Glomerular visceral epithelial cell (primary cell): Measurements from ENCODE around the gene ETS1.
A peak's percentile ranks its signal among the peaks of the same experiment; 100 is the strongest.

Experiments used
- DNase-seq: peaks from one replicate; pipeline ENCODE4 v3.0.0-alpha.2; 2016; ENCODE audit errors: extremely low spot score

ETS1 gene

GRCh38 chr11:128434818-128435217, 152.5 kb downstream of the ETS1 start:
- DNase-seq: no peak

GRCh38 chr11:128434411-128434810, 152.9 kb downstream of the ETS1 start:
- no peak for DNase-seq

GRCh38 chr11:128432926-128433325, 154.4 kb downstream of the ETS1 start:
- no peak for DNase-seq

GRCh38 chr11:128431931-128432330, 155.4 kb downstream of the ETS1 start:
- DNase-seq: no peak

DNA sequence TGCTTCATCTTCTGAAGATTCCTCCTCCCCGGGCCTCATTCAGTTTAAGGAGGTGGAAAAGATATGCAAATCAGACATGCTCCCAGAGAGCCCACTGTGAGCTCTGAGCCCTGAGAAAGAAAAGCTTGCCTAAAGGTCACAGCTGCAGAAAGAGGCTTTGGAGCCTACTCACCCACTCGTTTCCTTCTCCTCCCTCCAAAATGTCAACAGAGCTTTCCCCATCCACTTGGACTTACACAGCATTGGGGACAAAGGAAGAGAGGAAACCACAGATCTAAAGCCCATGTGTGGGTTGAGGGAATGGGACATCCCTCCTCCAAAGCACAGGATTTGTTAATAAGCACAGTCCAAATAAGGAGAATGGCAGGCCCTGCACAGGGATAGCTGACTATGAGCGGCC, 158.4 kb downstream of the ETS1 start:
- DNase-seq: no peak

DNA sequence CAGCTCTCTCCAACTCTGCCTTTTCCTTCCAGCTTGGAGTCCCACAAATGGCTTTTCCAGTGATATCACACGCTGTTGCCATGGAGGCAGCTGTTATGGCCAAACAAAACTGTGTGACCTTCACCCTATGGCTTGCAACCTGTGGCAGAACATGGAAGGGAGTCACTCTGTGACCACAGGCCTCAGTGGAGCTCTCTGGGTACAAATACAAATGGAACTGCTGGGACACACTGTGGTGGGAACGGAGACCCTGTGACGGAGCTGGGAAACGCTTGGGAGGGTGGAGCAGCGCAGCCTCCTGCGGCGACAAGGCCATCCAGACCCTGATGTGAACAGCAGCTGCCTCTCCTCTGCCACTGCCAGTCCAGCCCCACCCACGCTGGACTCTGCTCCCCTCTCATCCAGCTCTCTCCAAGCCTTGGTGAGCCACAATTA, 162.5 kb downstream of the ETS1 start:
- DNase-seq: peak; percentile 14

- DNase-seq: no peak
Measured at GRCh38 chr11:128424271-128424711, 163.1 kb downstream of the ETS1 start.

GRCh38 chr11:128422576-128423370, 164.6 kb downstream of the ETS1 start:
- no peak for DNase-seq

GRCh38 chr11:128421577-128422330, 165.6 kb downstream of the ETS1 start:
- DNase-seq: peak; percentile 6

- no peak for DNase-seq
Measured at GRCh38 chr11:128420951-128421350, 166.4 kb downstream of the ETS1 start.

- no peak for DNase-seq
Measured at GRCh38 chr11:128420265-128420664, 167.1 kb downstream of the ETS1 start.

DNA sequence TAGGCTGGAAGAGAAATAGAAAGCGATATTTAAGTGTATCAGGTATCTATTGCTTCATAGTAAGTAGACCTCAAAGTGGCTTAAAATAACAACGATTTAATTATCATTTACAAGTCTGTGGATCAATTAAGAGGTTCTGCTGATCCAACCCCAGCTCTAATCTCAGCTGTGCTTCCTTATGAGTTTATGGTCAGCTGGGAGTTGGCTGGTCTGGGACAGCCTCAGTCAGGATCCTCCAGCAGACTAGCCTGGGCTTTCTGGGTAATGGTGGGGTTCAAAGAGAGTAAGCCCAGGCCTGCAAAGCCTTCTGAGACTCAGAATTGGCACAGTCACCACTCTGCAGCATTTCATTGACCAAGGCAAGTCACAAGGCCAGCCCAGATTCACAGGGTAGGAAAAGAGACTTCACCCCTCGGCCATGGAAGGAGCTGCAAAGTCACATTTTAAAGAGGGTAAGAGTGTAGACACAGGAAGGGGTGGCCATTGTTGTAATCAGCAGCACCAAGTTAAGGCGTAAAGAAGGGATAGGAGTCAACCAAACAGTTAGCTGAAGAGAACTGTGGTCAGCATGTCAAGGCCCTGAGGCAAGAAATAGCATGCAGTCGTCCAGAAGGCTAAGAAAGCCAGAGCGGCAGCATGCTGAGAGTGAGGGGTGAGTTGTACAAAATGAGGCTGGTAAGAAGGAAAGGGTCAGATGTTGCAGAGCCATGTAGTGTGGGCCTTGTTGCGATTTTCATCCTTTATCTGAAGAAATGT, 168.2 kb downstream of the ETS1 start:
- no peak for DNase-seq

- peak; percentile 23 for DNase-seq
Measured at GRCh38 chr11:128417607-128418324, 169.6 kb downstream of the ETS1 start.

- DNase-seq: no peak
Measured at GRCh38 chr11:128416976-128417375, 170.4 kb downstream of the ETS1 start.

DNA sequence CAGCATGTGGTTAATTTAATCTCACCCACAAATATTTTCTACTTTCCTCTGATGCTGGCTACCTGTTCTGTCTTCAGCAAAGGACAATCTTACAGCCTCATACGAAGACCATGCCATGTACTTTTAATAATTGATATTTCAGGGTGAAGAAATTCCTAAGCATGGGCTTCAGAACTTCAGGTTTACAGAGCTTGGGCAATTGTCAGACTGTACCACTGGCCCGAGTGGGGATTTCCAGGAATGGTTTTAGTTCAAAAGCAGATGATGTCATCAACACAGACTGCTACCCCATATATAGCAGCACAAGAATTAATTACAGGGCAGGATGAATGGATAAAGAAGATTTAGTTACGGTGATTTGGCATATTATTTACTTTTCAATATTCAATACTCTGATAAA, 171.8 kb downstream of the ETS1 start:
- DNase-seq: peak; percentile 67

DNA sequence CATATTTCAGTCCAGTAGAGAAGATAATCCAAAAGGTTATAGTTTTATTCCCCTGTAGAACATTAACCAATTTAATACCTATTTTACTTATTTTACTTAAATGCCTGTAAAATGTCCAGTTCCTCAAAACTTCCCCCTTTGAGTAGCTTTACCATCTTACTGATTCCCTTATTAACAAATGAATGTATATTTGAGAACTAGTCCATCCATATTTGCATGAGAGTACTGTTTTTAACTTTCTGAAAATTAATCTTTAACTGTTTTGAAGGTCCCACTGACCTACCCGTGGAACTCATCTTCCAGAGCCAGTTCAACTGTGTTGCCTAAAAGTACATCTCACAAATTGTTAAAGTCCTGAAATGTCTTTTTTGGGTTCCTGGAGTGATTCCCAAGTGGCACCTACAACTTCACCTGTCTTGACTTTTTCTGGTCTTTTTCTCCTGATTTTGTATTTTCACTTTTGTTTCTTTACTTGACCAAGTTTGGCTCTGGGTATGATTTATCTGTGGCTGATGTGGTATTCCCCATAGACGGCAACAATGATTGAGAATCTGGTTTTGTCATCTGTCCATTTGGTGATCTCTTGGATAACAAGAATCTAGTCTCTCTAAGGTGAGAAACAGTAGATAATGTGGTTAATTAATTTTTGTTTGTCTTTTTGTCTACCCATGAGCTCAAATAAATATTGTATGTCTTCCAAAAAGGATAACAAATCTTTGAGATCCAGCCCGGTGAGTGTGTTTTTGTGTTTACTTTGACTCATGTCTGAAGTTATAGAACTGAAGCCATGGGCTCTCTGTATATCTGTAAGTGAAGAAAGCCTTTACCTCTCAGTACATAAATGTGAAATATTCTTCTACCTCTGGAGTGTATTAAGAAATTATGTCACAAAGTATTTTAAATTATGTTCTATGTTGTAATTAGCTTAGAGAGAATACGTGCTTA, 174.2 kb downstream of the ETS1 start:
- no peak for DNase-seq

- no peak for DNase-seq
Measured at GRCh38 chr11:128411812-128412211, 175.5 kb downstream of the ETS1 start.

DNA sequence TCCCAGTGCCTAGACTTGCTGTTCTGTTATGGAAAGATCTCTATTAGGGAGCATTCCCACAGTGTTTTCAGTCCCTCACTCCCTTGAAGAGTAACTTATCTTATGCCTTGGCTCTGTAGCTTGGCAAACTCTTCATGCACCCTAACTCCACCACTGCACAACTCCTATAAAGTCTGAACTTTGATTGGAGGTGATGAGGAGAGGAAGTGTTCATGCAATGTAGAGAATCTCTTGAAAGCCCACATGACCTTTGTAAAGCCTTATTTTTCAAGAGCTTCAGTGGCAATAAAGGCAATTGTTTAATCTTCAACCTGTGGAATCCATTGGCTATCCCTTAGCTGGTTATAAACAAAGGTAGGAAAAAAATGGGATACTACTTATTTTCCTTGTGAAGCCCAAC, 176.2 kb downstream of the ETS1 start:
- no peak for DNase-seq

GRCh38 chr11:128409476-128409875, 177.9 kb downstream of the ETS1 start:
- peak; percentile 17 for DNase-seq
